ENCODE measurements around the gene TRAF3IP1. TPM values are rescaled to one million over a fixed set of nuclear protein-coding genes. Genes with fewer than 3 reads are reported as not detected.

Gene TRAF3IP1
- total and polyA plus RNA-seq, 10 donors: 2.6 to 19.2 (median 8.8) TPM

DNA sequence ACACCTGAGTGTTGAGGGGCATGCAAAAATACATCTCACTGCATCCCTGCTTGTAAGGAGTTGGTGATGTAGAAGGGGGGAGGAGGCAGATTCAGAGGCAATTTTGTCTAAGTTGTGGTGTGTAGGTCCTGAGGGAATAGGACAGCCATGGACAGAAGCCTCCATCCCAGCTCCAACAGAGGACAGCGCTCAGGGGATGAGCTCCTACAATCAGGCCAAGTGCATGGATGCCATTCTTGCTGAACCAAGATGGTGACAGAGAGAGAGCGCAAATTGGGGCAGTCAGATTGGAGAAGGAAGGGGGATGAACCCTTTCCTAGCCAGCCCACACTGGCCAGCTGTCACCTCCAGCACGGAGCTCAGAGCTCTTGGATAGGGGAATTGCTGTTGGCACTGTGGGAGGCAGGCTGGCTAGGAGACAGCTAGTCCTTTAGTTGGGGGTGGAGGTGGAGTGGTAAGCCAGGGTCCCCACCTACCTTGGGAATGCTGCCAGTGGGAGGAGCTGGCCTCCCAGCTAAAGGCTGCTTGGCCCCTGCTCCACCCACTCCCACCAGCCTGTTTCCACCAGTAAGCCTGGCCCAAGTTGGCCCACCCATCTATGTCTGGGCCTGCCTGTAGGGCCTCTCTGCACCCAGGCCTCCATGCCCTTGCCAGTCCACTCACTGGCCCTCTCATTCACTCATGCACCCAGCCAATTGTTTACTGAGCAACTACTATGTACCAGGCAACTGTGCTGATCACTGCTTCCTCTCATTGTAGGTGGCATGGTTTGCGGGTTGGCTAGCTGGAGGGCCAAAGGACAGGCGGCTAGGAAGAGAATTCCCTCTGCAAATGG, 29.4 kb upstream of the TRAF3IP1 start:
- H3K4me1 ChIP-seq: peaks cover 21 to 40% (median 34%) of the 10 kb centered on the region in 6 donors
- no peak overlapping the region for H3K27ac ChIP-seq
- H3K27me3 ChIP-seq (replicated peaks in 1 of 7): no peaks in the 10 kb centered on the region
- 90 to 98% (median 96%) methylated on average over 5 of the region's 5 CpGs for WGBS, 5 donors
- H3K4me3 ChIP-seq: no peak overlapping the region
- DNase-seq: peak; percentile 73
- intact Hi-C loops (cut with DNase I; ENCODE audit: low total_unique reads): no loop called here
- no peaks in the 10 kb centered on the region for H3K36me3 ChIP-seq
- H3K9me3 ChIP-seq: no peaks in the 10 kb centered on the region
- TF ChIP-seq POLR2A (IDR thresholded peaks at IDR 0.05): no peak
- TF ChIP-seq POLR2AphosphoS5 (IDR thresholded peaks at IDR 0.05): no peak
- no peak for TF ChIP-seq CTCF (IDR thresholded peaks at IDR 0.05 in 8 of 11, conservative IDR thresholded peaks at IDR 0.05 in 3 of 11)

- no peak for TF ChIP-seq POLR2AphosphoS5 (IDR thresholded peaks at IDR 0.05)
- TF ChIP-seq CTCF (IDR thresholded peaks at IDR 0.05 in 8 of 11, conservative IDR thresholded peaks at IDR 0.05 in 3 of 11): no peak
- no peak for TF ChIP-seq POLR2A (IDR thresholded peaks at IDR 0.05)
- DNase-seq: peak; percentile 72
- Histone ChIP-seq H3K36me3 (no peaks in the 10 kb centered on the region), H3K27me3 (replicated peaks in 1 of 7) (peaks cover 0 to 2% (median 0%) of the 10 kb centered on the region in 7 donors), H3K27ac (no peak overlapping the region), H3K4me1 (peaks cover 17 to 32% (median 26%) of the 10 kb centered on the region in 6 donors), H3K9me3 (no peaks in the 10 kb centered on the region), H3K4me3 (no peak overlapping the region)
- intact Hi-C loops (cut with DNase I; ENCODE audit: low total_unique reads): no loop called here
- WGBS, 5 donors: 91 to 97% (median 95%) methylated on average over 7 to 8 of the region's 8 CpGs
Observed at GRCh38 chr2:238291550-238292281, 28.6 kb upstream of the TRAF3IP1 start.

- no peak overlapping the region for H3K27ac ChIP-seq
- DNase-seq: peak; percentile 70
- peaks cover 0 to 12% (median 0%) of the 10 kb centered on the region in 7 donors for H3K27me3 ChIP-seq (replicated peaks in 1 of 7)
- TF ChIP-seq POLR2A (IDR thresholded peaks at IDR 0.05) (no peak), POLR2AphosphoS5 (IDR thresholded peaks at IDR 0.05) (no peak), CTCF (IDR thresholded peaks at IDR 0.05 in 8 of 11, conservative IDR thresholded peaks at IDR 0.05 in 3 of 11) (no peak)
- no peak overlapping the region for H3K4me3 ChIP-seq
- 86 to 93% (median 87%) methylated on average over 9 of the region's 9 CpGs for WGBS, 5 donors
- no peaks in the 10 kb centered on the region for H3K9me3 ChIP-seq
- intact Hi-C loops (cut with DNase I; ENCODE audit: low total_unique reads): no loop called here
- peaks cover 5 to 16% (median 11%) of the 10 kb centered on the region in 6 donors for H3K4me1 ChIP-seq
- no peaks in the 10 kb centered on the region for H3K36me3 ChIP-seq
Observed at GRCh38 chr2:238294046-238294392, 26.3 kb upstream of the TRAF3IP1 start.

Data from spleen (tissue), 11 donors.